Neural crest cell (in vitro differentiated cells): ENCODE data around the gene UNC13B. TPM values are rescaled to one million over a fixed set of nuclear protein-coding genes. Genes with fewer than 3 reads are reported as not detected.
A peak's percentile ranks its signal among the peaks of the same experiment; 100 is the strongest.

Experiments
- DNase-seq: peaks from one replicate; pipeline ENCODE4 v3.0.0; 2021; ENCODE audit warnings: low read depth, mixed read lengths, low spot score
- H3K27ac Mint-ChIP-seq: one replicate; pipeline ENCODE4 v1.8.0; 2021; ENCODE audit warnings: mild to moderate bottlenecking, mixed read lengths; ENCODE audit not compliant: unreplicated experiment
- H3K27me3 Mint-ChIP-seq: 2 replicates; pipeline ENCODE4 v1.8.0; 2021; ENCODE audit warnings: low read depth, mild to moderate bottlenecking, mixed read lengths
- H3K36me3 Mint-ChIP-seq: 2 replicates; pipeline ENCODE4 v1.8.0; 2021; ENCODE audit warnings: low read depth, mild to moderate bottlenecking, mixed read lengths
- H3K4me1 Mint-ChIP-seq: 2 replicates; pipeline ENCODE4 v1.8.0; 2021; ENCODE audit warnings: mixed read lengths
- H3K4me3 Mint-ChIP-seq: one replicate; pipeline ENCODE4 v1.8.0; 2021; ENCODE audit warnings: mild to moderate bottlenecking, mixed read lengths
- H3K9me3 Mint-ChIP-seq: 2 replicates; pipeline ENCODE4 v1.8.0; 2021; ENCODE audit warnings: mixed read lengths
- total RNA-seq: library from RNA; stranded (reverse); gene quantifications from 2 replicates; pipeline ENCODE4 v1.2.1, GENCODE V29; 2021
- TF ChIP-seq, protein P1 (sequence below): fragments of 200-600 bp; sonication (generic); conservative IDR thresholded peaks from 2 replicates; pipeline ENCODE4 v1.5.0; 2021; ENCODE audit warnings: antibody characterized with exemption, mild to moderate bottlenecking

UNC13B gene
- total RNA-seq, 1 donor from 2014 or later, result 56.9 TPM

- Mint-ChIP-seq H3K36me3 (peaks cover 3% of the 10 kb centered on the region), H3K27ac (no peak overlapping the region), H3K27me3 (no peaks in the 10 kb centered on the region), H3K4me3 (no peak overlapping the region), H3K9me3 (no peaks in the 10 kb centered on the region), H3K4me1 (peaks cover 10% of the 10 kb centered on the region)
- no peak for DNase-seq
- TF ChIP-seq, protein P1, sequence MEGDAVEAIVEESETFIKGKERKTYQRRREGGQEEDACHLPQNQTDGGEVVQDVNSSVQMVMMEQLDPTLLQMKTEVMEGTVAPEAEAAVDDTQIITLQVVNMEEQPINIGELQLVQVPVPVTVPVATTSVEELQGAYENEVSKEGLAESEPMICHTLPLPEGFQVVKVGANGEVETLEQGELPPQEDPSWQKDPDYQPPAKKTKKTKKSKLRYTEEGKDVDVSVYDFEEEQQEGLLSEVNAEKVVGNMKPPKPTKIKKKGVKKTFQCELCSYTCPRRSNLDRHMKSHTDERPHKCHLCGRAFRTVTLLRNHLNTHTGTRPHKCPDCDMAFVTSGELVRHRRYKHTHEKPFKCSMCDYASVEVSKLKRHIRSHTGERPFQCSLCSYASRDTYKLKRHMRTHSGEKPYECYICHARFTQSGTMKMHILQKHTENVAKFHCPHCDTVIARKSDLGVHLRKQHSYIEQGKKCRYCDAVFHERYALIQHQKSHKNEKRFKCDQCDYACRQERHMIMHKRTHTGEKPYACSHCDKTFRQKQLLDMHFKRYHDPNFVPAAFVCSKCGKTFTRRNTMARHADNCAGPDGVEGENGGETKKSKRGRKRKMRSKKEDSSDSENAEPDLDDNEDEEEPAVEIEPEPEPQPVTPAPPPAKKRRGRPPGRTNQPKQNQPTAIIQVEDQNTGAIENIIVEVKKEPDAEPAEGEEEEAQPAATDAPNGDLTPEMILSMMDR, result no peak
These were observed 96.3 kb downstream of the UNC13B start for GRCh38 chr9:35257986-35258659.

- Mint-ChIP-seq H3K27ac (no peak overlapping the region), H3K4me1 (peaks cover 10% of the 10 kb centered on the region), H3K4me3 (no peak overlapping the region), H3K36me3 (no peaks in the 10 kb centered on the region), H3K27me3 (no peaks in the 10 kb centered on the region), H3K9me3 (no peaks in the 10 kb centered on the region)
- TF ChIP-seq, protein P1, result peak; percentile 78
- DNase-seq, result peak; percentile 51
These were observed 97.1 kb downstream of the UNC13B start for GRCh38 chr9:35258660-35259474.

DNA sequence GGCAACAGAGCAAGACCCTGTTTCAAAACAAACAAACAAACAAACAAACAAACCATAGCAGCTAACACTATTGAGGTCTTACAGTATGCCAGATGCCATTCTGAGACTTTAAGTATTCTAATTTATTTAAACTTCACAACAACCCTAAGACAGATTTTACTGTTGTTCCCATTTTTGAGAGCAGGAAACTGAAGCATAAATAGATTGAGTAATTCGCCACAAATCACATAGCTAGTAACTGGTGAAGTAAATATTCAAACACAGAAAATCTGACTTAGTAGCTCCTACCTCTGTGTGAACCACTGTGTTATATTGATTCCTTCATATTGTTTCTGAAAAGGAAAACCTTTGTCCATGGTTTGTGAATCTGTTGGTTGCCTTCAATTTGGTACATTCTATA lies 98.4 kb downstream of the UNC13B start:
- H3K36me3 Mint-ChIP-seq, result peaks cover 4% of the 10 kb centered on the region
- DNase-seq, result no peak
- H3K4me1 Mint-ChIP-seq, result peaks cover 9% of the 10 kb centered on the region
- TF ChIP-seq, protein P1, result no peak
- no peak overlapping the region for H3K4me3 Mint-ChIP-seq
- H3K9me3 Mint-ChIP-seq, result no peaks in the 10 kb centered on the region
- no peaks in the 10 kb centered on the region for H3K27me3 Mint-ChIP-seq
- no peak overlapping the region for H3K27ac Mint-ChIP-seq

- Mint-ChIP-seq H3K27me3 (no peaks in the 10 kb centered on the region), H3K9me3 (no peaks in the 10 kb centered on the region), H3K27ac (no peak overlapping the region), H3K4me3 (no peak overlapping the region), H3K4me1 (peaks cover 5% of the 10 kb centered on the region), H3K36me3 (peaks cover 8% of the 10 kb centered on the region)
- TF ChIP-seq, protein P1, result no peak
- no peak for DNase-seq
These were observed 100.3 kb downstream of the UNC13B start for GRCh38 chr9:35262064-35262463.

DNA sequence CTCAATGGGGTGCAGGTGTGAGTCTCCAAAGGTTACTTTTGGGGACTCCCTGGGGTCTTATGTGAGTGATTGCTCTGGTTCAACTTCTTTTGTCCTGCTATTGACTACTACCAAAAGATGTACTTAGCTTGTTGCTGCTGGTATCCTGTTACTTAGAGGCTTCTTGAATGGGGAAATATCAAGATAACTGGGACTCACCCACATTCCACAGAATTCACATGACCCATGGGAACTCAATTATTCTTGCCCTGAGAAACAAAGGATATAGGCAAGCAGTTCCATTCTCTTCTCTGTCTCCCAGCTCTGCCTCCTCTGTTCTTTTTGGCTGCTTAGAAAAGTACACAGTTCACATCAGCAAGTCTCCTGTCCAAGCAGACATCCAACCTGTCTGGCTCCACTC lies 105.9 kb downstream of the UNC13B start:
- peak overlapping the region; percentile 61 for H3K27ac Mint-ChIP-seq
- no peaks in the 10 kb centered on the region for H3K9me3 Mint-ChIP-seq
- DNase-seq, result no peak
- H3K4me1 Mint-ChIP-seq, result no peaks in the 10 kb centered on the region
- no peak overlapping the region for H3K4me3 Mint-ChIP-seq
- no peaks in the 10 kb centered on the region for H3K27me3 Mint-ChIP-seq
- TF ChIP-seq, protein P1, result no peak
- H3K36me3 Mint-ChIP-seq, result peaks cover 11% of the 10 kb centered on the region
